NOMO-1 treated with DMSO at 0.1 percent for 48 hours (cell line): Measurements from ENCODE around the gene PTPRG.

ENCODE experiments used
- DNase-seq: peaks from one replicate; lab custom pipeline; 2025; ENCODE audit not compliant: unreplicated experiment; lab: John Stamatoyannopoulos, UW

Gene PTPRG

DNA sequence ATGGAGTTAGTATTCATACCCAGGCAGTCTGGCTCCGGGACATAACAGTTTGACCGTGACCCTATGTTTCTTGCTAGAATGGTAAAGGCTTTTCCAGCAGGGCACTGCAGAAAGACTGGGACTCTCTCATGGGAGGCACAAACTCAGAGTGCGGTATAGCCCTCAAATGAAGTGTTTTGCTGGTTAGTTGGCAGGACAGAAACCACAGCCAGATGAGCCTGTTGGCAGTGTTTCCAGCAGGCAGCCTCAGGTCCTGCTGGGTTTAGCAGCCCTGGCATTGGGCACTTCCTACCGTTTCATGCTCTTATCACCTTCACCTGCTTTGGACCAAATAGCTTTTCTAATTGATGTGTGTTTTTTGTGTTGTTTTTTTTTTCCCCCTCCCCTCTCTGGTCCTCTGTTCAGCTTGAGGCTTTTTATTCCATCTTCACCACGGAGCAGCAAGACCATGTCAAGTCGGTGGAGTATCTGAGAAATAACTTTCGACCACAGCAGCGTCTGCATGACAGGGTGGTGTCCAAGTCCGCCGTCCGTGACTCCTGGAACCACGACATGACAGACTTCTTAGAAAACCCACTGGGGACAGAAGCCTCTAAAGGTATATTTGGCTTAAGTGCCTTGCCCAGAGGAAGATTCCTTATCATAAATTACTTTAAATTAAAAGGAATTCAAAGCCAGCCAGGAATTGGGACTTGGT lies 606.3 kb downstream of the PTPRG start:
- DNase-seq: no peak

DNA sequence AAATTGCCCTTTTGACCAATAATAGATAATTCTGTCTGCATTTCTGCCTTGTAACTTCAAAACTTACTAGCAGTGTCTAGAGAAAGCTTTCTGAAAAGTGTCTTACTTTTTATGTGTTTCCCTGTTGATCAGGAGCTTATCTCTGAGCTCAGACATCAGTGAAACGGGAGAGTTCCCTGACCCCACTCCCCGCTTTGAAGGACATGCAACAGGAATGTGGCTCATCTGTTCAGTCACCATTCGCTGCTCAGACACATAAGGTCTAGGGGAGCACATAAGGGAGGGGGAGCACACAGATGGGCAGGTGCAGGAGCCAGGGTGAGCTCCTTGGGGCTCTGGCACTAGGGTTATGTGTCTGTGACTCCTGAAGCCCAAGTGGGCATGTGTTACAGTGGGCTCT lies 607.0 kb downstream of the PTPRG start:
- DNase-seq: no peak

DNA sequence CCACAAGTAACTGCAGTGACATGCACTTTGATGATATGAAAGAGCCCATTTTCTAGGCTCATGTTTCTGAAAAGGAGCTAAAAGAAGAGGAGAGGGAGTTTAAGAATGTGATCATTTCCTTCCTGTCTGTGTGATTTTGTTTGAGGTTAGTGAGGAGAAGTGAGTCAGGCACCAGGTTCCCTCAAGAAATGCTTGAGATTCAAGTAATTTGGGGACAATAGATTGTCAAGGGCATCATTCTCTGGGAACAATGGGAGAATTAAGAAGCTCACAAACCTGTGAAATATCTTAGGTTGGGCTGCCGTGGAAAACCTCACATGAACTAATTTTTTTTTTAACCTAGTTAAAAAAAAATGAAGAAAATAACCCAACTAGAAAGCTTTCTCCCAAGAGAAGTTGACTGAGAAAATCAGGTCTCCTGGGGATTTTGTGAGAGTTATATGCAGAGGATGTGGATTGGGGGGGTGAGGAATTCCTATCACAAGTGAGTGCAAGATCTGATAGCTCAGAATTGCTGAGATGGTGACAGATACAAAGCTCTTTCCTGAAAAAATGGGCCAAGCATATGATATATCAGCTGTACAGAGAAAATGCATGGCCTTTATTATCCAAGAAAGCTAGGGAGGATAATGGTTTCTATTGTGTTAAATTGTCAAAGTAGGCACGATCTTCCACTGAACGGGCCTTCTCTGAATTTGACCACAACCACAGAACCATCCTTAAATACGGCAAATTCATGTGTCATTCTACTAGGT lies 608.7 kb downstream of the PTPRG start:
- peak; percentile 16 for DNase-seq

DNA sequence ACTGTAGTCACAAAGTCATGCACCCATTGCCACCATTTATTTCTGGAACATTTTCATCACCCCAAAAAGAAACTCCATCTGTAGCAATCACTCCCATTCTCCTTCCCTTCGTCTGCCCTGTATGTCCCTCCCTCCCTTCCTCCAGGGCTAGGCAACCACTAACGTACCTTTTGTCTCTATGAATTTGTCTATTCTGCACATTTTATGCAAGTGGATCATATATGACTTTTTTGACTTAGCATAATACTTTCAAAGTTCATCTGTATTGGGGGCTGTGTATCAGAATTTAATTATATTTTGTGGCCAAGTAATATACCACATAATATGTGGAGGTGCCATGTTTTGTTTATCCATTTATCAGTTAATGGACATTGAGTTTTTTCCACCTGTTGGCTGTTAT lies 610.4 kb downstream of the PTPRG start:
- DNase-seq: no peak

DNA sequence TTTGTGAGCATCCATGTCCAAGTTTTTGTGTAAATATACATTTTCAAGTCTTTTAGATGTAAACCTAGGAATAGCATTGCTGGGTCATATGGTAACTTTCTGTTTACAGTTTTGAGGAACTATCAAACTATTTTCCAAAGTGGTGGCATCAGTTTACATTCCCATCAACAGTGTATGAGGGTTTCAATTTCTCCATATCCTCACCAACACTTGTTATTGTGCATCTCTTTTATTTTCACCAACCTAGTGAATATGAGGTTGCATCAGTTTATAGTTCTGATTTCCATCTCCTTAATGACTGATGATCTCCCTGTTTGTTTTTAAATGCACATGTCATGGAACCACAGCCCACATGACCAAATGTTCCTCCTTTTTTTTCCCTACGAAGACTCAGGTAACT lies 610.8 kb downstream of the PTPRG start:
- no peak for DNase-seq

DNA sequence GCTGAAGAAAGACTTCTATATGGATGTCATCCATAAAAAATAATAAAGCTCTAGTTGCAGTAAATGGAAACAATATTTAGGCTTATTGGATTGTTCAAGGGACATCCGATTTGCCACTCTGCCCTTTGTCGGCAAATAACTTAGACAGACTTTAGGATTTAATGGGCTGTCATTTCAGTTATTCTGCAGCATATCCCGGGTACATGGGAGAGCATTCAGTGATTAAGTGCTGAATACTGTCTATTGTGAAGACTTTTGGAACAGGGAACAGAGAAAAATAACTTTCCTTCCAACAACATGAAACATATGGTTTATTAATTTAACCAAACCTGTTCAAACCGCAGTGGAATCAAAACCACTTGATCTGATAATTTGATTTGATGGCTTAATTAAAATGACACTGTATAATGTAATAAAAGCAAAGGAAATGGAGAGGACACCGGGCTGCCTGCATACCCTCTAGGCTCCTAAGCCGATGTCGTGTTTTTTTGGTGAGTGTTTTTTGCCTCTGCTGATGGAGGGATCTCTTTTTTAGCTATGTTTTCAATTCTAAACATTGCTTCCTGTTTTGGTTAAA lies 612.7 kb downstream of the PTPRG start:
- DNase-seq: no peak

DNA sequence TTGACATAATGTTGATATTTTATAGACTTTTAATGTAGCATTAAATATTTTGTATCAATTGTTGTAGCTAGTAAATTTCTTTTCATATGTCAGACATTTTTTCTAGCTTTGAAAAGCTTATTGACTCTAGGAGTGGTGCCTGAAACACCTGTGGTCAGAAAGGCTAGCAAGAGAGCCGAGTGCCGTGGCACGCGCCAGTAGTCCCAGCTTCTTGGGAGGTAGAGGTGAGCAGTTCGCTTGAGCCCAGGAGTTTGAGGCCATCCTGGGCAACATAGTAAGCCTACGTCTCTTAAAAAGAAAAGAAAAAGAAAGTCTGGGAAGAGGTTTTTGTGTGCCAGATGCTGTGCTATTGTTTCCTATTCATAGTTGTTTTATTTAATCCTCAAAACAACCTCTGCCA lies 613.8 kb downstream of the PTPRG start:
- no peak for DNase-seq

DNA sequence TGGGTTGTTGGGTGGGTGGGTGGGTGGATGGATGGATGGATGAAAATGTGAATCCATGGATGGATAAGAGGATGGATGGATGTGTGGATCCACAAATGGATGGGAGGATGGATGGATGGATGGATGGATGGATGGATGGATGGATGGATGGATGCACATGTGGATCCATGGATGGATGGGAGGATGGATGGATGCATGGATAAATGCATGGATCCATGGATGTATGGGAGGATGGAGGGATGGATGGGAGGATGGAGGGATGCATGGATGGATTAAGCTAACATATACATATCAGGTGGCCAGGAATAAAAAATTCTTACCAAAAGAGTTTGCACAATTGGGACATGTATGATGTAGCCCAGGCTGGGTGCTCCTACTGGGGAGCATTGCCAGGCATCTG lies 616.7 kb downstream of the PTPRG start:
- DNase-seq: no peak

DNA sequence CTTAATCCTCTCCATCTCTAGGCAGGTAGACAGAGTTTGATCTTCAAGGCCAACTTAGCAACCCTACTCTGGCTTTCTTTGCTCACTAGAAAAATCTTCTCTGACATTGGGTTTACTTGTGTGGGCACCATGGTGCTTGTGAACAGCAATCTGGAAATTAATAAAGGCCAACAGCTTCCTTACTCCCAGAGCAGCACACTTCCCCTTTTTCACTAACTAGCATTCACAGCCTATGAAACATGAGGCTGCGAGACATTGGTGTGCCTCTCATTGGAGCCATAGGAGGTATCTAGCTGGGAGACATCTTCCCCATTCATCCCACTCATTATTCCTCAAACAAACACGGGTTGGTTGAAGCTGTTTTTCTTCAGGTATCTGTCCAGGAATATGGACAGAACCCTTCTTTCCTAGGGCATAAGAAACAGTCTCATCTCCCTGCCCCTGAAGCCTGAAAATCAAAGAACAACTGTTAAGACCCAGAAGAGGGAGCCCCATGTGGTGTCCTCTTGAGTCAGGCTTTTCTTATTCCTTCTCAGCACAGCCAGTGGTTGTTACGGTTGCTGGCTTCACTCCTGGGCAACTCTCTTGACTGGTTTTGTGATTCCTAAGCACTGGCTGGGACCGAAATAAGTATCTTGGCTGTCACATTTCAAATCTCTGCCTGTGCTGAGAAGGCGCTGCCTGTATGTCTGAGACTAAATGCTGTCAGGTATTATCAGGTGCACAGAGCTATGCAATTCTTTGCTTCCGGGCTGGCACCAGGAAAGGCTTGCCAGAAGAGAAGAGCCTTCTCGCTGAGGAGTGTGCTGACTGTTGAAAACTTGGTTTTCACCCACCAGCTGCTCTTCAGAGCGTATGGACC lies 617.6 kb downstream of the PTPRG start:
- DNase-seq: peak; percentile 12

DNA sequence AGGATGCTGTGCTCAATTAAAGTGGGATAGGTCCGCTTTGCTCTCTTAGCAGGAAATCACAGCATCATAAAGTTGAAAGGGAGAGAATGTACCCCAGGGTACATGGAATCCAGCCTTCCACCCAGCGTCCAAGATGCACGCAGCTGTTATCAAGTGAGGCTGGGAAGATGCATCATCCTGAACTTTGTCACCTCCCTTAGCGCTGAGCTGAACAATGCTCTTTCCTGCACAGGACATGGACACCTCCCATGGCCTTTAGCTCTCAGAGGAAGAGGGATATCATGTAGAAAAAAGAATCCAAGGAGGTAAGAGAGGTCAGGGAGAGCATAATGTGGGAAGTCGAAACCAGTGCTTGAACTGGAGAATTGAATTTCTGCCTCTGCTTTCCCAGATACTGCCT lies 619.1 kb downstream of the PTPRG start:
- no peak for DNase-seq

DNA sequence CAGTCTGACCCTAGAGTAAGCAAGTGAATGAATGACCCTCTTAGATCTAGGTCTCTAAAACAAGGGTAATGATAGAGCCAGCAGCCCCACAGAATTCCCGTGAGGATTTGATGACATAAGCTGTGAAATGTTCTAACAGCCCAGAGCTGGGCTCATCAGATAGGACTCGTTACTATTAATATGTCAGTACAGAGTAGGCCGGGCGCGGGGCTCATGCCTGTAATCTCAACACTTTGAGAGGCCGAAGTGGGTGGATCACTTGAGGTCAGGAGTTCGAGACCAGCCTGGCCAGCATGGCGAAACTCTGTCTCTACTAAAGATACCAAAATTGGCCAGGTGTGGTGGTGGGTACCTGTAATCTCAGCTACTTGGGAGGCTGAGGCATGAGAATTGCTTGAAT lies 621.7 kb downstream of the PTPRG start:
- DNase-seq: no peak

DNA sequence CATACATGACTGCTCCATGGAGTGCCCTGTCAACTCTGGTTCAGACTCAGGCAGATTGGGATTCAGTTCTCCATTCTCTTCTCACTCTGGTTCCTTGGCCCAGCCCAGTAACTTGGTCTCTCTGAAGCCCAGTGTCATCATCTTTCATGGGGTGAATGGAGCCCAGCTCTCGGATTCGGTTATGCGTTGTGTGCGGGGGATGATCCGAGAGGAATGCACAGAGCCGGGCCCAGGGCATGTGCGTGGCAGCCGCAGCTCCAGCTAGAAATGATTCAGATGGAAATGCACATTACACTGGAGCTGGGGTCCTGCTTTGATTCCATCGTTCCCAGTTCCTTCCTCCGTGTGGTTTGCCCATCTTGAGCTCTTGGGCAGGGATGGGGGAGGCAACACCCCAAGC lies 622.6 kb downstream of the PTPRG start:
- no peak for DNase-seq

DNA sequence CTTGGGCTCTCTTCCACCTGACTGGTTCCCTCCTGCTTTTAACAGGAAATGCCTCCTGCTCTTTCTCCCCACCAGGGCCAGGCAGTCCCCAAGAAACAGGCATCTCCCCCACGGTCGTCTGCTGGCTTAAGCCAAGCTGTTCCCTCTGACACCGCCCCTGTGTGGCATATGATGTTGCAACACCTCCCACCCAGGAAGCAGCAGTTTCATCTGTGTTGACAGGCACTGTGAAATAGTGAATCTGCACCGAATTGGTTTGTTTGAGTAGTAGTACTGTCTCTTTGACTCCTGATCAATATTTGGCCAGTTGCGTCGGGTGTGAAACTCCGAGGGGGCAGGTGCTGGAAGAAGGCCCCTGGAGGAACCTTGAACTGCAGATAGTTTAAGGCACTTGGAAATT lies 623.2 kb downstream of the PTPRG start:
- no peak for DNase-seq

DNA sequence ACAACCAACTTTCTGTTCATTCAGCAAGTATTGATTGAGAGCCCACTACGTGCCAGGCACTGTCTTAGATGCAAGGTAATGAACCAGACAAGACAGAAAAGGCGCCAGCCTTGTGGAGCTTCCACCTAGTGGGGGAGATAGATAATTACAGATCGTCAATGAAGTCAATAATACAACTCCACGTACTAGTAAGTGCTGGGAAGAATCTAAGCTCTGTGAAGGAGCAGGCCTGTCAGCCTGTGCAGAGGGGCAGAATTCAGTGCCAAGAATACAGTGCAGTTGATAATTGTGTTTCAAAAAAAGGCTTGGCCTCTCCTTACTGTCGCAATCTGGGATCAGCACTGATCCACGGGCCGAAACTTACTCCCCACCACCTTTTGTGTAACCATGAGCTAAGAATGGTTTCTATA lies 625.7 kb downstream of the PTPRG start:
- DNase-seq: no peak

DNA sequence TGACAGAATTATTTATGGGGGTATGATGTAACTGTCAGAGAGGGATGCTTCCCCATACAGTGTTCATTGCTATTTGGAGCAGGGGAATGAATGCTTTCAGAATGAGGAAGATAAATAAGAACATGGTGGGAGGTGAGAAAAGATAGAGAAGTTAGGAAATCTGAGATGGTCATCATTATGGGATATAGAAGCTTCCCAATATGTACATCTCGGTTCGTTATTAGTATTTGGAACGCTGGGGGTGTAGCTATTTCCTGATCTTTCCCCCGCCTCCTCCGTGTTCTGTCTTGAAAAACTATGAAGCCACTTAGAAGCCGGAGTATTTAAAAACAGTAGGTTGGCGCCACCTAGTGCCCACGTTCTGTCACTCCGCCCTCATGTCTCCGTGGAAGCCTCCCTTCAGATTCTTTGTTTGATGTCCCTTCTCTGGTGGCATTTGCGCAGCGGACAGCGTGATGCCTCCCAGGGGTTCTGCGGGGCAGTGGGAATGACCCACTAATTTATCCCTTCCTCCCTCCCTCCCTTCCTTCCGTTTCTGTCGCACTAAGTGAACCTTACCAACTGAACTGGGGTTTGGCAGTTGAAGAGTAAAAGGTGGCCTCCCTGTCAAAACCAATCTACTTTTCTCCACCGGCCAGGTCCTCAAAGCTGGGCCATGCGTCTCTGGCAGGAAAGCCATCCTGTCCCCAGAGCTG lies 627.5 kb downstream of the PTPRG start:
- peak; percentile 81 for DNase-seq

DNA sequence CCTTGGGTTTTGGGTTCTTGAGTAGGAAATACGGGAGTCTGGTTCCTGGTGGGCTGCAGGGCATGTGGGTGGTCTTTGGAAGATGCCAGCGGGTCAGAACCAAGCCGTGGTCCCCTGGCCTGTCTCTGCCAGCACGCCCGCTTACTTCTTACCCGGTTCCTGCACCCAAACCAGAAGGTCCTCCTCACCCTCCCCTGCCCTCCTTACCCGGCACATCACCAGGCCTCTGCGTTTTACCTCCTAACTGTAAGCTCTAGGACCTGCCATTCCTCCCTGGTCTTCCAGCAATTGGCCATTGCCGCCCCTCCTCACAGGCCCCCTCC lies 628.0 kb downstream of the PTPRG start:
- DNase-seq: no peak

DNA sequence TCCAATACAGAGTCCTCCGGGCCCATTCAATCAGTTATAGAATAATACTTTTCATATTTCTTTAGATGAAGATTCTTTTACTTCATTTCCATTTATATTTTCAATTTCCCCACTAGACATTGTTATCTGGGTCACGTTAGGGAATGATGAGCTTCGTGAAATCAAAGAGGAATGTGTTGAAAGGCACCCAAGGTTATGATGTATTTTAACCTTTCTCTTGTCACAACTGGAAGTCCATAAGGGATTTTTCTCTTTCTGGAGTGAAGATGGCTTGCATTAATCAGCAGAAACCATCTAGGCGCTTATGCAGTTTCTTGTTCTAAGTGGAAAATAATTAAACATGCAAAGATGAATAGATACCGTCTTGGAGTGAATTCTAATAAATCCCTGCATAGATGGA lies 631.5 kb downstream of the PTPRG start:
- no peak for DNase-seq

DNA sequence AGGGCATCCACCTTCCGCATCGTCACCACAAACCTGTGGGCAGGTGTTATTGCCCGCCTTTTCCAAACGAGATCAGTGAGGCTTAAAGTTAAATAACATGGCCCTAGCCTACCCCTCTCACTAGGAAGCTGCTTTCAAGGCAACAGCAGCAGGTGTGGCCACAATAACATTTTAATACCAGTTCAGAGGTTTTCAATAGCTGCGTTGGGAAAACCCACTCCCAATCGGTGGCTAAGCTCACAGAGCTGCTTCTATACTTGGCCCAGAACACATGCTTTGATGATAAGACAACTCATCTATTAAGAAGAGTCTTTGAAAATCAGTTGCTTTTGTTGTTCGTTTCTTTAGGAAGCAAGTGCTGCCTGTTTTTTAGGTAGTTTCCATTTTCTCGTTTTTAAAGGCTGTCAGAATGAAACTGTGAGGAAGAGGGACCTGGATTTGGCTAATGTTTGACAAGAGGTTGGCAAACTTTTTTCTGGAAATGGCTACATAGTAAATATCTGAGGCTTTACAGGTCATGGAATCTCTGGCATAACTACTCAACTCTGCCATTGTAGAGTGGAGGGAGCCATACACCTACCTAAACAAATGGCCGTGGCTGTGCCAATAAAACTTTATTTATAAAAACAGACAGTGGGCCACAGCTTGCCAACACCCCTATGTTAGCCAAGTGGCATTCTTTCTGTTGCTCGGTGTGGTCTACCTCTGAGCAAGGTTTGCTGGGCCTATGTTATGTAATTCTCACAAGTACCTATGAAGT lies 632.4 kb downstream of the PTPRG start:
- DNase-seq: no peak

DNA sequence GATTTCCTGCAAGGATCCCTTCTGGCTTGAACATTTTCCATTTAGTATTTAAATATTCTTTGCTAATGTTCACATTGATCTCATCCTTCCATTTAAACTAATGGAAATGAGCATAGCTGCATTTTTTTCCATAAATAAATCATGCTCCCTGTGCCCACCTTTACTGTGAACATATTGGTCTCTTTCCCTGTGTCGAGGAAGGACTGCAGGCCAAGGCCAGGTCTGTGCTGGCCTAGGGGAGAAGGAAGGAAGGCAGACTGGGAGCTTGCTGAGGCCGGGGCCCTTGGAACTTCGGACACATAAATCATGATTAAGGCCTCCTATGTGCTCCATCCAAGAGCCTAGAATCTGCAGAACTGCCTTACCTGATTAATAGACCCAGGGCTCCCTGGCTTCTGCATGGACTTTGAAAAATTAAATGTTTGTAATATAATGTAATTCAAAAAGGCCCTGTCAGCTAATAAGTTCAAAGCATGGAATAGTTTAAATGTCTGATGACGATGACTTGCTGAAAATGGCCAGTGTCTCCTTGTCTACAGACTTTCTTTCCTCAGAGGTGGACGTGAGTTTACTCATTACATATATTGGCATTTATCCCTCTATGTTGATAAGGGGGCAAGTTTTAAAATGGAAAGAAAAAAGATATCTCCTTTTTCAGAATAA lies 636.1 kb downstream of the PTPRG start:
- DNase-seq: no peak

DNA sequence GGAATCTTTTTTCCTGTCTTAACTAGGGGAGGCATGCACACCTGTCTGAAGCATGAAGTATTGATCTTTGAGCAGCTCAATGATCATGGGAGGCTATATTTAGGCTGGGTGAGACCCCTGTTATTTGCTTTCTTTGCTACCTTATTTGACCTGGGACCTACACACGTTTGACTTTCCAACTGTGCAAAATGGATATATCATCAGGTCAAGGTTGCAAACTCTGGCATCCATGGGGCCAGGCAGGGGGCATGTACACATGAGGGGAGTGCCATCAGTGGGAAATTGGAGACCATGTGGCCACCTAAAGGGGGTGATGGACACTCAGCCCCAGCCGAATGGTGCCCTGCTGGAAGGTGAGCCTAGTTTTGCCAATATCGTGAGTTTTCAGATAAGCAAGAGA lies 637.8 kb downstream of the PTPRG start:
- DNase-seq: no peak
